SK-N-MC (cell line): Measurements from ENCODE around the gene USP17L24.
"Not testable (repeated sequence)": the region's sequence is repeated elsewhere in the genome, so short reads cannot be mapped to it uniquely, and the experiment has no call there.

Source experiments
- EZH2 ChIP-seq: fragments of 200-600 bp; sonication (generic); IDR thresholded peaks from one replicate; pipeline ENCODE4 v1.6.1; 2017; ENCODE audit warnings: antibody characterized with exemption
- FOXP2 ChIP-seq: optimal IDR thresholded peaks from 2 replicates; pipeline ENCODE3; 2011; ENCODE audit warnings: mild to moderate bottlenecking, moderate library complexity; ENCODE audit not compliant: insufficient read depth; ENCODE audit errors: extremely low read length, control extremely low read depth
- POLR2AphosphoS5 ChIP-seq: IDR thresholded peaks from 2 replicates; pipeline ENCODE4 v1.6.1; 2012; ENCODE audit warnings: mild to moderate bottlenecking, low read depth, low read length, borderline replicate concordance

DNA sequence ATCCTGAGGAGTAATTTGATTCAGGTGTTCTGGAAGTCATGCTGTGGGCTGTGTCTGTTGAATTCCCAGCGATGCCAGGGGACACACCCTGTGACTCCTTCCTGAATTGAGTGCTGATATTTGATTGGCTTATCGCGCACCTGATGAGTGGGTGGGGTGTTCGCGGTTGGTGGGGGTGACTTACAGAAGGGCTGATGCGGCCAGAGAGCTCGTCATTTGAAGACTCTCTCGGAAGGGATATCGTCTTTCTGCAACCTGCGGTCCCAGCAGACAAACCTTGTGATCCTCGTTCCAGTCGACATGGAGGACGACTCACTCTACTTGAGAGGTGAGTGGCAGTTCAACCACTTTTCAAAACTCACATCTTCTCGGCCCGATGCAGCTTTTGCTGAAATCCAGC, 9.4 kb downstream of the USP17L24 start, which contains the start of gene USP17L26:
- not testable (repeated sequence) for TF ChIP-seq EZH2, POLR2AphosphoS5, FOXP2
